ENCODE results near the gene NUDT16. TPM values are rescaled to one million over a fixed set of nuclear protein-coding genes. Genes with fewer than 3 reads are reported as not detected.
"Not testable (repeated sequence)": the region's sequence is repeated elsewhere in the genome, so short reads cannot be mapped to it uniquely, and the experiment has no call there.

NUDT16 gene
- polyA plus RNA-seq, 1 experiment = 5.4 TPM

GRCh38 chr3:131357275-131357674 is 24.3 kb upstream of the NUDT16 start:
- DNase-seq (ENCODE audit: low read depth) = no peak
- Histone ChIP-seq H3K27me3 (ENCODE audit: control insufficient read depth, insufficient read depth, low read length) (no peaks in the 10 kb centered on the region), H3K36me3 (ENCODE audit: control insufficient read depth, insufficient read depth, low read length) (no peaks in the 10 kb centered on the region), H3K4me3 (ENCODE audit: low read depth, low read length) (no peak overlapping the region)
- CTCF ChIA-PET = no interaction called here
- TF ChIP-seq CTCF (IDR thresholded peaks at IDR 0.05; ENCODE audit: insufficient read depth, low read depth, low read length) = no peak
- POLR2A ChIA-PET = no interaction called here

- Histone ChIP-seq H3K4me3 (ENCODE audit: low read depth, low read length) (no peak overlapping the region), H3K27me3 (ENCODE audit: control insufficient read depth, insufficient read depth, low read length) (no peaks in the 10 kb centered on the region), H3K36me3 (ENCODE audit: control insufficient read depth, insufficient read depth, low read length) (no peaks in the 10 kb centered on the region)
- DNase-seq (ENCODE audit: low read depth) = no peak
- CTCF ChIA-PET = no interaction called here
- TF ChIP-seq CTCF (IDR thresholded peaks at IDR 0.05; ENCODE audit: insufficient read depth, low read depth, low read length) = no peak
- POLR2A ChIA-PET = no interaction called here
Measured at GRCh38 chr3:131360191-131360755, 21.3 kb upstream of the NUDT16 start.

- POLR2A ChIA-PET; H3K36me3 ChIP-seq (ENCODE audit: control insufficient read depth, insufficient read depth, low read length); H3K4me3 ChIP-seq (ENCODE audit: low read depth, low read length); H3K27me3 ChIP-seq (ENCODE audit: control insufficient read depth, insufficient read depth, low read length); DNase-seq (ENCODE audit: low read depth): not testable (repeated sequence)
- CTCF ChIA-PET = interaction anchor here (0.6 kb wide), 1 partner anchor 276 kb away, joined by 4 read pairs; no protein-coding TSS in a partner anchor
Measured at GRCh38 chr3:131361066-131361463, 20.5 kb upstream of the NUDT16 start.

GRCh38 chr3:131361464-131362421 is 19.8 kb upstream of the NUDT16 start:
- DNase-seq (ENCODE audit: low read depth) = no peak
- no peak for TF ChIP-seq CTCF (IDR thresholded peaks at IDR 0.05; ENCODE audit: insufficient read depth, low read depth, low read length)
- peak overlapping the region; percentile 9 for H3K4me3 ChIP-seq (ENCODE audit: low read depth, low read length)
- no peaks in the 10 kb centered on the region for H3K27me3 ChIP-seq (ENCODE audit: control insufficient read depth, insufficient read depth, low read length)
- H3K36me3 ChIP-seq (ENCODE audit: control insufficient read depth, insufficient read depth, low read length) = no peaks in the 10 kb centered on the region
- ChIA-PET CTCF (interaction anchor here (0.5 to 1.0 kb wide), 3 partner anchors 9 to 328 kb away, joined by 3 to 4 read pairs (median 3); no protein-coding TSS in a partner anchor), POLR2A (no interaction called here)

GRCh38 chr3:131363275-131363674 is 18.3 kb upstream of the NUDT16 start:
- TF ChIP-seq CTCF (IDR thresholded peaks at IDR 0.05; ENCODE audit: insufficient read depth, low read depth, low read length) = no peak
- no peaks in the 10 kb centered on the region for H3K27me3 ChIP-seq (ENCODE audit: control insufficient read depth, insufficient read depth, low read length)
- no peaks in the 10 kb centered on the region for H3K36me3 ChIP-seq (ENCODE audit: control insufficient read depth, insufficient read depth, low read length)
- H3K4me3 ChIP-seq (ENCODE audit: low read depth, low read length) = no peak overlapping the region
- CTCF ChIA-PET = interaction anchor here (1.3 kb wide), 1 partner anchor 9 kb away, joined by 3 read pairs; no protein-coding TSS in a partner anchor
- DNase-seq (ENCODE audit: low read depth) = no peak
- POLR2A ChIA-PET = no interaction called here

All from BJ (cell line).